Gastroesophageal sphincter (tissue), 4 donors: Measurements from ENCODE around the gene SEC61A2. TPM values are rescaled to one million over a fixed set of nuclear protein-coding genes. Genes with fewer than 3 reads are reported as not detected.
"Not testable (repeated sequence)": the region's sequence is repeated elsewhere in the genome, so short reads cannot be mapped to it uniquely, and the experiment has no call there.

Experiments used
- ATAC-seq: fragments of 150-250 bp; one replicate; pipeline ENCODE4 v1.9.1; 2016; ENCODE audit warnings: mild to moderate bottlenecking, moderate library complexity
- H3K27ac ChIP-seq, 4 donors: fragments of 200-600 bp; sonication (generic) in 3 of 4; 1 replicate in 3 of 4; 2 replicates in 1 of 4; pipeline ENCODE4 v1.5.1; 2016 to 2019
- H3K27me3 ChIP-seq: fragments of 200-600 bp; sonication (generic); one replicate; pipeline ENCODE4 v1.5.1; 2019
- H3K36me3 ChIP-seq, 2 donors: fragments of 200-600 bp; sonication (generic); one replicate each; pipeline ENCODE4 v1.5.1; 2019; ENCODE audit warnings: control low read depth in 1 of 2
- H3K4me1 ChIP-seq, 3 donors: fragments of 200-600 bp; sonication (generic); 1 replicate in 2 of 3; 2 replicates in 1 of 3; pipeline ENCODE4 v1.5.1; 2016 to 2019; ENCODE audit warnings: control low read depth in 2 of 3
- H3K4me3 ChIP-seq, 2 donors: fragments of 200-600 bp; sonication (generic); one replicate each; pipeline ENCODE4 v1.5.1; 2019; ENCODE audit warnings: mild to moderate bottlenecking in 1 of 2, moderate library complexity in 1 of 2
- H3K9me3 ChIP-seq, 3 donors: fragments of 200-600 bp; sonication (generic); one replicate each; pipeline ENCODE4 v1.5.1; 2017 to 2019; ENCODE audit warnings: control low read depth in 2 of 3
- EP300 ChIP-seq: sonication (generic); formaldehyde crosslinking; IDR thresholded peaks from one replicate; pipeline ENCODE4 v1.6.1; 2017; ENCODE audit warnings: antibody characterized with exemption, mild to moderate bottlenecking
- POLR2A ChIP-seq, 2 donors: fragments of 450-650 bp; IDR thresholded peaks; one replicate each; pipeline ENCODE4 v1.6.1; 2017; ENCODE audit warnings: antibody characterized with exemption in 2 of 2, mild to moderate bottlenecking in 2 of 2, moderate library complexity in 1 of 2
- POLR2AphosphoS5 ChIP-seq: sonication (generic); formaldehyde crosslinking; IDR thresholded peaks from one replicate; pipeline ENCODE4 v1.6.1; 2017; ENCODE audit warnings: antibody characterized with exemption
- WGBS, 2 donors: methylation state at CpG; one replicate each; pipeline ENCODE4 v1.1.5; 2018; ENCODE audit warnings: low coverage in 1 of 2; 5-methylcytosine and 5-hydroxymethylcytosine counted together
- total RNA-seq, 4 donors: library from RNA; depleted of rRNA; stranded (reverse); fragments of >200 nt; gene quantifications; one replicate each; pipeline ENCODE4 v1.1.0, GENCODE V29; 2016
- TF ChIP-seq, protein P1 (sequence below), 4 experiments: fragments of 200-600 bp in 2 of 4; fragments of 450-650 bp in 2 of 4; sonication (generic) in 1 of 4; IDR thresholded peaks; one replicate each; pipeline ENCODE4 v1.5.1; 2017 to 2019; ENCODE audit warnings: antibody characterized with exemption in 4 of 4, mild to moderate bottlenecking in 2 of 4, moderate library complexity in 2 of 4

The SEC61A2 gene
- total RNA-seq, 4 donors from 2014 or later: 4.8 to 21.9 (median 7.8) TPM

GRCh38 chr10:12165999-12166775, 36.7 kb downstream of the SEC61A2 start:
- no peak for ATAC-seq
- Histone ChIP-seq H3K9me3 (no peaks in the 10 kb centered on the region), H3K36me3 (peaks cover 0 to 97% of the 10 kb centered on the region in 2 donors), H3K4me1 (peaks cover 0 to 10% (median 0%) of the 10 kb centered on the region in 3 donors), H3K27ac (peak overlapping the region in 1 of 4 donors; percentile 11), H3K27me3 (no peaks in the 10 kb centered on the region), H3K4me3 (no peak overlapping the region)
- TF ChIP-seq, protein P1, sequence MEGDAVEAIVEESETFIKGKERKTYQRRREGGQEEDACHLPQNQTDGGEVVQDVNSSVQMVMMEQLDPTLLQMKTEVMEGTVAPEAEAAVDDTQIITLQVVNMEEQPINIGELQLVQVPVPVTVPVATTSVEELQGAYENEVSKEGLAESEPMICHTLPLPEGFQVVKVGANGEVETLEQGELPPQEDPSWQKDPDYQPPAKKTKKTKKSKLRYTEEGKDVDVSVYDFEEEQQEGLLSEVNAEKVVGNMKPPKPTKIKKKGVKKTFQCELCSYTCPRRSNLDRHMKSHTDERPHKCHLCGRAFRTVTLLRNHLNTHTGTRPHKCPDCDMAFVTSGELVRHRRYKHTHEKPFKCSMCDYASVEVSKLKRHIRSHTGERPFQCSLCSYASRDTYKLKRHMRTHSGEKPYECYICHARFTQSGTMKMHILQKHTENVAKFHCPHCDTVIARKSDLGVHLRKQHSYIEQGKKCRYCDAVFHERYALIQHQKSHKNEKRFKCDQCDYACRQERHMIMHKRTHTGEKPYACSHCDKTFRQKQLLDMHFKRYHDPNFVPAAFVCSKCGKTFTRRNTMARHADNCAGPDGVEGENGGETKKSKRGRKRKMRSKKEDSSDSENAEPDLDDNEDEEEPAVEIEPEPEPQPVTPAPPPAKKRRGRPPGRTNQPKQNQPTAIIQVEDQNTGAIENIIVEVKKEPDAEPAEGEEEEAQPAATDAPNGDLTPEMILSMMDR (IDR thresholded peaks at IDR 0.05): no peak
- no peak for TF ChIP-seq POLR2A (IDR thresholded peaks at IDR 0.05)
- TF ChIP-seq POLR2AphosphoS5: no peak
- TF ChIP-seq EP300: no peak
- 63 to 80% methylated on average over 4 of the region's 6 CpGs for WGBS, 2 donors

DNA sequence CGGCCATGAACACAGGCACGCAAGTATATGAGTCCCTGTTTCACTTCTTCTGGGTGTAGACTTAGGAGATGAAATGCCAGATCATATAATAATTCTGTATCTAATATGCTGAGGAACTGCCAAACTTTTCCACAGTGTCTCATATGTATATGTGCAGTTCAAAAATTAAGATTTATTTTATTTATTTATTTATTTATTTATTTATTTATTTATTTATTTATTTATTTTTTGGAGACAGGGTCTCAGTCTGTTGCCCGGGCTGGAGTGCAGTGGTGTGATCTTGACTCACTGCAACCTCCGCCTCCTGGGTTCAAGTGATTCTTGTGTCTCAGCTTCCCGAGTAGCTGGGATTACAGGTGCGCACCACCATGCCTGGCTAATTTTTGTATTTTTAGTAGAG, 42.0 kb downstream of the SEC61A2 start:
- H3K9me3 ChIP-seq, ATAC-seq, H3K4me1 ChIP-seq, H3K27me3 ChIP-seq, H3K27ac ChIP-seq, H3K4me3 ChIP-seq: not testable (repeated sequence)
- peaks cover 3 to 100% of the 10 kb centered on the region in 2 donors for H3K36me3 ChIP-seq
- WGBS, 2 donors: 82 to 93% methylated on average over 2 to 6 of the region's 6 CpGs

DNA sequence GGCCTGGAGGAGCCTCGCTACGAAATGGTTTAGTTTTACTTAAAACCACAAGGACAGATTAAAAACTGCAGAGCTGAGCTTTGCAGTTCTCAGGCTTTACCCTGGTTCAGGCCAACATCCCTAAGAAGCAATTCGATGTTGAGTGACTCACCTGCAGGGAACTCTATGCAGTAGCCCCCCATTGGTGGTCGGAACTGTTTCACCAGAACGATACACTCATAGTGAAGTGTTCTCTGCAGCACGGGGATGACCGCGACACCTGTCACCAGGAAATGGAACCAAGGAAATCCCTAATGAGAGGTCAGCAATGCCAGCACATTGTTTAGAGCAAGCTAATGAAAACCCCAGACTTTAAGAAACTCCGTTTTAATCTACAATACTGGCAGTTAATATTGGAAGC, 48.2 kb downstream of the SEC61A2 start:
- 74 to 88% methylated on average over 5 to 7 of the region's 9 CpGs for WGBS, 2 donors
- Histone ChIP-seq H3K9me3 (no peaks in the 10 kb centered on the region), H3K27me3 (no peaks in the 10 kb centered on the region), H3K4me1 (no peaks in the 10 kb centered on the region), H3K4me3 (no peak overlapping the region), H3K27ac (no peak overlapping the region), H3K36me3 (peaks cover 0 to 98% of the 10 kb centered on the region in 2 donors)
- TF ChIP-seq EP300 (no peak), POLR2A (IDR thresholded peaks at IDR 0.05) (no peak), POLR2AphosphoS5 (no peak)
- TF ChIP-seq, protein P1 (IDR thresholded peaks at IDR 0.05): no peak
- no peak for ATAC-seq

GRCh38 chr10:12179606-12180170, 50.2 kb downstream of the SEC61A2 start:
- TF ChIP-seq POLR2A (IDR thresholded peaks at IDR 0.05) (no peak), POLR2AphosphoS5 (no peak), EP300 (no peak)
- TF ChIP-seq, protein P1 (IDR thresholded peaks at IDR 0.05): no peak

DNA sequence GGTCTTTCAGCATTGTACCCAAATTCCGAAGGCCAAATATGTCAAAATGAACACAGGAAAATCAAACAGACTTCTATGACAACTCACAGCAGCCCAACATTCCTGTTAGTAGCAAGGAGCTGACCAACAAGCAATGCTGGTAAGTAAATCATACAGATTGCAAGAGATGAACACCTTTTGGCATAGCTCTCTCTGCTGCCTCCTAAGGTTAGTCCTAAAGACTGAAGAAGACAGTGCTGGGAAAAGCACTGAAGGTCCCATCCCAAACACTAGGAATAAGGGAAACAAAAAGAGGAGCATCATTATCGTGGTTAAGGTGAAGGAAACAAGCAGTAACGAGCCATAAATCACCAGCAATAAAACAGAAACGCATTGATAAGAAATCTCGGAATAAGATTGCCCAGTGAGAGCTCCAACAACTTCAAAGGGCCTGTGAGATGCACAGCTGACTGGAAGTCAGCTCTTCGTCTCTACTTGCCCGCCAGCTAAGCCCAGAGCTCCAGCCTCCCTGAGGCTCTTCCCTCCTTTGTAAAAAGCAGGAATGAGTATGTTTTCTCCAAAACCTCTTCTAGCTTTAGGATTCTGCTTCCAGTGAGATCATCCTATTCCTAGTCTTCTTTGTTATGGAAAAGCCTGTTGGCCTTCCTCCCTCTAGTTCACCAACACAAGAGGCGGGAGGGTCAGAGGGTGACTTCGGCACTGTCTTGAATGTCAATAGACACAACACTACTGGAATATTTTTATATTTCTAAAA, 50.9 kb downstream of the SEC61A2 start:
- H3K27ac ChIP-seq: no peak overlapping the region
- no peaks in the 10 kb centered on the region for H3K9me3 ChIP-seq
- H3K4me3 ChIP-seq: no peak overlapping the region
- no peaks in the 10 kb centered on the region for H3K4me1 ChIP-seq
- 78 to 84% methylated on average over 8 to 9 of the region's 9 CpGs for WGBS, 2 donors
- TF ChIP-seq EP300 (no peak), POLR2AphosphoS5 (no peak), POLR2A (IDR thresholded peaks at IDR 0.05) (no peak)
- TF ChIP-seq, protein P1 (IDR thresholded peaks at IDR 0.05): no peak
- ATAC-seq: no peak
- no peaks in the 10 kb centered on the region for H3K27me3 ChIP-seq
- H3K36me3 ChIP-seq: peaks cover 1 to 98% of the 10 kb centered on the region in 2 donors

More at GRCh38 chr10:12179606-12180170, 50.2 kb downstream of the SEC61A2 start:
- no peak for ATAC-seq
- no peak overlapping the region for H3K4me3 ChIP-seq
- no peaks in the 10 kb centered on the region for H3K9me3 ChIP-seq
- no peaks in the 10 kb centered on the region for H3K27me3 ChIP-seq
- WGBS, 2 donors: 84 to 95% methylated on average over 4 of the region's 4 CpGs
- H3K4me1 ChIP-seq: no peaks in the 10 kb centered on the region
- H3K36me3 ChIP-seq: peaks cover 0 to 98% of the 10 kb centered on the region in 2 donors
- no peak overlapping the region for H3K27ac ChIP-seq
